K562 (cell line): Measurements from ENCODE around the gene CNR2. TPM values are rescaled to one million over a fixed set of nuclear protein-coding genes. Genes with fewer than 3 reads are reported as not detected.

Experiments used
- ATAC-seq: fragments of 200-7000 bp; cut with Tn5 transposase; 3 replicates; pipeline ENCODE4 v1.9.1; 2020; ENCODE audit warnings: moderate library complexity
- BruUV-seq: library from RNA; stranded (reverse); fragments of 400-500 nt; replicated peaks from 2 replicates; lab custom pipeline; 2021; lab: Mats Ljungman, UMichigan
- CTCF ChIA-PET: fragments of 300-600 bp; formaldehyde crosslinking; extraction: SDS; loops from one replicate; lab custom pipeline; 2021; ENCODE audit warnings: low intra/inter-chr PET ratio; lab: Yijun Ruan, JAX
- POLR2A ChIA-PET: fragments of 300-600, 350-650 bp; sonication (Branson Sonifier 250); formaldehyde crosslinking; extraction: SDS; loops from one replicate; lab custom pipeline; 2021; ENCODE audit warnings: antibody characterized with exemption, inconsistent platforms; lab: Yijun Ruan, JAX
- DNase-seq, 4 experiments: peaks; one replicate each; pipeline versions ENCODE4 v3.0.0 to v3.0.0-alpha.2; 2011 to 2018; ENCODE audit warnings: low spot score in 3 of 4, mixed read lengths in 3 of 4; ENCODE audit errors: extremely low read depth in 1 of 4
- FAIRE-seq: peaks from 2 replicates; lab custom pipeline; 2011; peaks lifted over from hg19 to GRCh38; lab: Jason Lieb, UNC
- H2AFZ ChIP-seq: 2 replicates; pipeline ENCODE4 v1.6.0; 2011; ENCODE audit warnings: low read depth, low read length, control low read depth, inconsistent platforms
- H3K27ac ChIP-seq: fragments of 200-600 bp; 3 replicates; pipeline ENCODE4 v1.8.0; 2011; ENCODE audit warnings: low read depth, mild to moderate bottlenecking, control low read depth, inconsistent platforms, low read length, moderate library complexity, mixed read lengths; ENCODE audit errors: extremely low read depth
- H3K27me3 ChIP-seq, 2 experiments: fragments of 300-600 bp in 1 of 2; 2 replicates in 1 of 2; 3 replicates in 1 of 2; pipeline versions ENCODE4 v1.6.0 to v1.8.0; 2011; ENCODE audit warnings: inconsistent platforms in 2 of 2, low read length in 2 of 2, mild to moderate bottlenecking in 1 of 2, mixed read lengths in 1 of 2, moderate library complexity in 1 of 2; ENCODE audit not compliant: control insufficient read depth in 2 of 2, insufficient read depth in 2 of 2
- H3K36me3 ChIP-seq: fragments of 300-600 bp; 3 replicates; pipeline ENCODE4 v1.8.0; 2011; ENCODE audit warnings: mild to moderate bottlenecking, low read length, inconsistent platforms; ENCODE audit not compliant: control insufficient read depth, insufficient read depth
- H3K4me1 ChIP-seq, 2 experiments: fragments of 200-600 bp in 1 of 2; replicated peaks in 1 of 2; 2 replicates in 1 of 2; 3 replicates in 1 of 2; pipeline versions ENCODE4 v1.5.1 to v1.8.0; 2011; ENCODE audit warnings: inconsistent platforms in 2 of 2, low read length in 2 of 2, mild to moderate bottlenecking in 1 of 2, mixed read lengths in 1 of 2, moderate library complexity in 1 of 2; ENCODE audit not compliant: control insufficient read depth in 2 of 2, insufficient read depth in 2 of 2
- H3K4me2 ChIP-seq: 2 replicates; pipeline ENCODE4 v1.6.1; 2011; ENCODE audit warnings: low read length, control low read depth, inconsistent platforms, mixed read lengths; ENCODE audit not compliant: insufficient read depth
- H3K4me3 ChIP-seq: fragments of 200-600 bp; sonication (generic), shearing (Covaris generic); 2 replicates; pipeline ENCODE4 v1.5.1; 2016; ENCODE audit warnings: control low read depth, inconsistent platforms
- H3K79me2 ChIP-seq: fragments of 200-600 bp; 3 replicates; pipeline ENCODE4 v1.8.0; 2011; ENCODE audit warnings: low read length, inconsistent platforms; ENCODE audit not compliant: control insufficient read depth, insufficient read depth
- H3K9ac ChIP-seq, 2 experiments: 2 replicates each; pipeline versions ENCODE4 v1.6.0 to v1.6.1; 2011; ENCODE audit warnings: low read depth in 2 of 2, low read length in 2 of 2, control low read depth in 1 of 2, inconsistent platforms in 1 of 2, mild to moderate bottlenecking in 1 of 2, mixed read lengths in 1 of 2; ENCODE audit not compliant: insufficient read depth in 1 of 2
- H3K9me1 ChIP-seq: one replicate; pipeline ENCODE4 v1.6.0; 2011; ENCODE audit warnings: inconsistent platforms, mild to moderate bottlenecking, low read length, moderate library complexity; ENCODE audit not compliant: control insufficient read depth, insufficient read depth
- H3K9me3 ChIP-seq: replicated peaks from 2 replicates; pipeline ENCODE4 v1.5.1; 2011; ENCODE audit warnings: low read depth, low read length, inconsistent platforms; ENCODE audit not compliant: control insufficient read depth, insufficient read depth
- H4K20me1 ChIP-seq: replicated peaks from 2 replicates; pipeline ENCODE4 v1.6.1; 2011; ENCODE audit warnings: low read length, inconsistent platforms, mixed read lengths; ENCODE audit not compliant: control insufficient read depth, insufficient read depth
- CEBPG ChIP-seq, 3 experiments: fragments of 200-800 bp in 1 of 3; sonication (Bioruptor generic) in 1 of 3; sonication (generic) in 1 of 3; formaldehyde crosslinking in 1 of 3; IDR thresholded peaks in 2 of 3; conservative IDR thresholded peaks in 1 of 3; 2 replicates each; pipeline versions ENCODE4 v1.6.1 to v1.8.0; 2016 to 2022; ENCODE audit warnings: missing compliant biosample characterization in 2 of 3, missing genetic modification characterization in 2 of 3, mild to moderate bottlenecking in 1 of 3, missing genetic modification reagents in 1 of 3
- ETV6 ChIP-seq, 3 experiments: fragments of 150-350 bp in 1 of 3; sonication (generic) in 1 of 3; formaldehyde crosslinking in 1 of 3; IDR thresholded peaks; 2 replicates each; pipeline versions ENCODE4 v1.6.1 to v1.8.0; 2014 to 2022; ENCODE audit warnings: borderline replicate concordance in 2 of 3, low read depth in 2 of 3, antibody characterized with exemption in 1 of 3, low read length in 1 of 3, mild to moderate bottlenecking in 1 of 3, missing genetic modification reagents in 1 of 3
- FUS ChIP-seq: fragments of 200-400 bp; formaldehyde crosslinking; optimal IDR thresholded peaks from 2 replicates; pipeline ENCODE3; 2017; ENCODE audit warnings: low read depth, low read length
- GABPA ChIP-seq: fragments of 200-800 bp; sonication (Bioruptor generic); conservative IDR thresholded peaks from 2 replicates; pipeline ENCODE4 v1.6.1; 2016; ENCODE audit warnings: low read depth, missing genetic modification characterization, missing compliant biosample characterization
- NEUROD1 ChIP-seq: fragments of 150-350 bp; IDR thresholded peaks from 2 replicates; pipeline ENCODE4 v1.6.1; 2014; ENCODE audit warnings: borderline replicate concordance, low read length, low read depth; ENCODE audit not compliant: partially characterized antibody
- NFRKB ChIP-seq: fragments of 450-650 bp; IDR thresholded peaks from 2 replicates; pipeline ENCODE4 v1.6.1; 2016; ENCODE audit warnings: low read depth
- NR2C2 ChIP-seq, 2 experiments: fragments of 200-800 bp in 1 of 2; sonication (Bioruptor generic) in 1 of 2; sonication (generic) in 1 of 2; formaldehyde crosslinking in 1 of 2; IDR thresholded peaks; 2 replicates each; pipeline versions ENCODE4 v1.6.1 to v1.8.0; 2016 to 2022; ENCODE audit warnings: mild to moderate bottlenecking in 1 of 2, missing compliant biosample characterization in 1 of 2, missing genetic modification characterization in 1 of 2, missing genetic modification reagents in 1 of 2
- NUFIP1 ChIP-seq: fragments of 450-650 bp; IDR thresholded peaks from 2 replicates; pipeline ENCODE4 v1.6.1; 2018; ENCODE audit not compliant: partially characterized antibody
- PHB2 ChIP-seq: fragments of 450-650 bp; IDR thresholded peaks from 2 replicates; pipeline ENCODE4 v1.6.1; 2017; ENCODE audit warnings: low read depth
- PHF21A ChIP-seq: fragments of 450-650 bp; IDR thresholded peaks from 2 replicates; pipeline ENCODE4 v1.6.1; 2017; ENCODE audit warnings: low read depth, borderline replicate concordance
- RBM14 ChIP-seq: fragments of 200-400 bp; formaldehyde crosslinking; IDR thresholded peaks from 2 replicates; pipeline ENCODE4 v1.6.1; 2018; ENCODE audit warnings: low read depth, mild to moderate bottlenecking, low read length, moderate library complexity, borderline replicate concordance; ENCODE audit not compliant: insufficient read depth
- RBM39 ChIP-seq: fragments of 200-400 bp; formaldehyde crosslinking; optimal IDR thresholded peaks from 2 replicates; pipeline ENCODE3; 2018; ENCODE audit warnings: low read depth, low read length
- SRF ChIP-seq, 2 experiments: fragments of 250-450, 450-650 bp in 1 of 2; sonication (Bioruptor Pico) in 1 of 2; sonication (generic) in 1 of 2; formaldehyde crosslinking; IDR thresholded peaks; 2 replicates each; pipeline versions ENCODE4 v1.5.0 to v1.5.1; 2020 to 2022; ENCODE audit warnings: mild to moderate bottlenecking in 1 of 2, missing genetic modification reagents in 1 of 2
- ZC3H8 ChIP-seq: fragments of 450-650 bp; IDR thresholded peaks from 2 replicates; pipeline ENCODE4 v1.6.1; 2017
- ZNF445 ChIP-seq: fragments of 250-450 bp; sonication (Bioruptor Pico); IDR thresholded peaks from 2 replicates; pipeline ENCODE4 v1.4.0; 2020; ENCODE audit warnings: low read depth, mild to moderate bottlenecking, moderate library complexity
- WGBS: fragments of 100-300 bp; shearing (Covaris generic); methylation state at CpG from one replicate; pipeline ENCODE4 v1.1.6; 2016; ENCODE audit warnings: low coverage, mixed read lengths; ENCODE audit not compliant: insufficient coverage; ENCODE audit errors: missing lambda C conversion rate; 5-methylcytosine and 5-hydroxymethylcytosine counted together
- in situ Hi-C: fragments of 300-500 bp; cut with MboI; formaldehyde crosslinking; loops from 4 replicates; pipeline ENCODE4 v1.15.0; 2018; ENCODE audit warnings: inconsistent platforms, mixed read lengths
- intact Hi-C: fragments of 100-400 bp; cut with micrococcal nuclease; formaldehyde crosslinking; loops from 2 replicates; pipeline ENCODE4 v1.14.2; 2022
- polyA plus RNA-seq, 8 experiments: library from polyadenylated mRNA; depleted of rRNA in 4 of 8; stranded (reverse) in 5 of 8; unstranded in 3 of 8; fragments of >200 nt; fragmentation: Nextera tagmentation in 2 of 8; fragmentation: Illumina TruSeq in 1 of 8; extraction: Ambion mirVana in 2 of 8; extraction: Trizol in 1 of 8; gene quantifications; 2 replicates each; pipeline versions ENCODE4 v1.2.1 to v1.2.3, GENCODE V29; 2011 to 2014; ENCODE audit warnings: inconsistent platforms in 1 of 8, missing spikeins in 1 of 8
- total RNA-seq, 7 experiments: library from RNA; depleted of rRNA in 6 of 7; stranded (reverse); fragments of >200 nt in 6 of 7; fragmentation: Illumina TruSeq in 2 of 7; extraction: Trizol in 2 of 7; gene quantifications; 2 replicates each; pipeline versions ENCODE4 v1.2.1 to v1.2.3, GENCODE V29; 2011 to 2021; ENCODE audit warnings: low replicate concordance in 1 of 7
- TF ChIP-seq, protein P1 (sequence below): fragments of 250-450 bp; sonication (Bioruptor Pico); IDR thresholded peaks from 2 replicates; pipeline ENCODE4 v1.4.0; 2020; ENCODE audit warnings: borderline replicate concordance
- TF ChIP-seq, protein P2 (sequence below): sonication (generic); formaldehyde crosslinking; IDR thresholded peaks from 2 replicates; pipeline ENCODE4 v1.8.0; 2022; ENCODE audit warnings: mild to moderate bottlenecking, missing genetic modification reagents

CNR2 gene
- total and polyA plus RNA-seq, 9 of the 15 experiments (the other 6 are each of a cell fraction or from before 2014, with no cell fraction given), result not detected

GRCh38 chr1:23889074-23889473 is 24.1 kb downstream of the CNR2 start:
- no peak for FAIRE-seq
- in situ Hi-C loops, result no loop called here
- Histone ChIP-seq H3K9me1 (no peaks in the 10 kb centered on the region), H3K27me3 (peaks cover 18 to 22% of the 10 kb centered on the region in 2 experiments), H4K20me1 (no peaks in the 10 kb centered on the region), H3K9me3 (no peaks in the 10 kb centered on the region), H3K9ac (no peak overlapping the region), H2AFZ (no peak overlapping the region), H3K4me2 (no peak overlapping the region), H3K27ac (no peak overlapping the region), H3K4me1 (no peaks in the 10 kb centered on the region), H3K36me3 (no peaks in the 10 kb centered on the region), H3K79me2 (no peaks in the 10 kb centered on the region), H3K4me3 (no peak overlapping the region)
- BruUV-seq, result no TSS peak
- CTCF ChIA-PET, result no interaction called here
- POLR2A ChIA-PET, result no interaction called here
- intact Hi-C loops, result no loop called here
- 8% methylated on average over 5 of the region's 5 CpGs for WGBS
- ATAC-seq, result no peak
- DNase-seq, result no peak
- no peak for TF ChIP-seq GABPA (tag)
- no peak for TF ChIP-seq RBM14
- TF ChIP-seq RBM39, result no peak
- TF ChIP-seq, protein P1, sequence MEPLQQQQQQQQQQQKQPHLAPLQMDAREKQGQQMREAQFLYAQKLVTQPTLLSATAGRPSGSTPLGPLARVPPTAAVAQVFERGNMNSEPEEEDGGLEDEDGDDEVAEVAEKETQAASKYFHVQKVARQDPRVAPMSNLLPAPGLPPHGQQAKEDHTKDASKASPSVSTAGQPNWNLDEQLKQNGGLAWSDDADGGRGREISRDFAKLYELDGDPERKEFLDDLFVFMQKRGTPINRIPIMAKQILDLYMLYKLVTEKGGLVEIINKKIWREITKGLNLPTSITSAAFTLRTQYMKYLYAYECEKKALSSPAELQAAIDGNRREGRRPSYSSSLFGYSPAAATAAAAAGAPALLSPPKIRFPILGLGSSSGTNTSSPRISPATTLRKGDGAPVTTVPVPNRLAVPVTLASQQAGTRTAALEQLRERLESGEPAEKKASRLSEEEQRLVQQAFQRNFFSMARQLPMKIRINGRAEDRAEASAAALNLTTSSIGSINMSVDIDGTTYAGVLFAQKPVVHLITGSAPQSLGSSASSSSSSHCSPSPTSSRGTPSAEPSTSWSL (CRISPR knock-in tag), result no peak
- TF ChIP-seq SRF (CRISPR knock-in tag; IDR thresholded peaks at IDR 0.05), result no peak
- no peak for TF ChIP-seq NR2C2 (CRISPR knock-in tag; IDR thresholded peaks at IDR 0.05)
- TF ChIP-seq NR2C2 (tag; IDR thresholded peaks at IDR 0.05), result no peak
- no peak for TF ChIP-seq ZC3H8
- TF ChIP-seq PHF21A, result no peak
- no peak for TF ChIP-seq CEBPG (CRISPR knock-in tag; IDR thresholded peaks at IDR 0.05)
- no peak for TF ChIP-seq CEBPG (tag; conservative IDR thresholded peaks at IDR 0.05 in 1 of 2, IDR thresholded peaks at IDR 0.05 in 1 of 2)
- no peak for TF ChIP-seq ETV6 (IDR thresholded peaks at IDR 0.05; ENCODE audit: borderline replicate concordance in 1 of 2, low read depth in 2 of 2, low read length in 1 of 2)
- TF ChIP-seq ETV6 (CRISPR knock-in tag; IDR thresholded peaks at IDR 0.05; ENCODE audit: borderline replicate concordance), result no peak
- TF ChIP-seq ZNF445 (CRISPR knock-in tag), result no peak
- TF ChIP-seq NEUROD1, result no peak
- no peak for TF ChIP-seq FUS
- TF ChIP-seq, protein P2, sequence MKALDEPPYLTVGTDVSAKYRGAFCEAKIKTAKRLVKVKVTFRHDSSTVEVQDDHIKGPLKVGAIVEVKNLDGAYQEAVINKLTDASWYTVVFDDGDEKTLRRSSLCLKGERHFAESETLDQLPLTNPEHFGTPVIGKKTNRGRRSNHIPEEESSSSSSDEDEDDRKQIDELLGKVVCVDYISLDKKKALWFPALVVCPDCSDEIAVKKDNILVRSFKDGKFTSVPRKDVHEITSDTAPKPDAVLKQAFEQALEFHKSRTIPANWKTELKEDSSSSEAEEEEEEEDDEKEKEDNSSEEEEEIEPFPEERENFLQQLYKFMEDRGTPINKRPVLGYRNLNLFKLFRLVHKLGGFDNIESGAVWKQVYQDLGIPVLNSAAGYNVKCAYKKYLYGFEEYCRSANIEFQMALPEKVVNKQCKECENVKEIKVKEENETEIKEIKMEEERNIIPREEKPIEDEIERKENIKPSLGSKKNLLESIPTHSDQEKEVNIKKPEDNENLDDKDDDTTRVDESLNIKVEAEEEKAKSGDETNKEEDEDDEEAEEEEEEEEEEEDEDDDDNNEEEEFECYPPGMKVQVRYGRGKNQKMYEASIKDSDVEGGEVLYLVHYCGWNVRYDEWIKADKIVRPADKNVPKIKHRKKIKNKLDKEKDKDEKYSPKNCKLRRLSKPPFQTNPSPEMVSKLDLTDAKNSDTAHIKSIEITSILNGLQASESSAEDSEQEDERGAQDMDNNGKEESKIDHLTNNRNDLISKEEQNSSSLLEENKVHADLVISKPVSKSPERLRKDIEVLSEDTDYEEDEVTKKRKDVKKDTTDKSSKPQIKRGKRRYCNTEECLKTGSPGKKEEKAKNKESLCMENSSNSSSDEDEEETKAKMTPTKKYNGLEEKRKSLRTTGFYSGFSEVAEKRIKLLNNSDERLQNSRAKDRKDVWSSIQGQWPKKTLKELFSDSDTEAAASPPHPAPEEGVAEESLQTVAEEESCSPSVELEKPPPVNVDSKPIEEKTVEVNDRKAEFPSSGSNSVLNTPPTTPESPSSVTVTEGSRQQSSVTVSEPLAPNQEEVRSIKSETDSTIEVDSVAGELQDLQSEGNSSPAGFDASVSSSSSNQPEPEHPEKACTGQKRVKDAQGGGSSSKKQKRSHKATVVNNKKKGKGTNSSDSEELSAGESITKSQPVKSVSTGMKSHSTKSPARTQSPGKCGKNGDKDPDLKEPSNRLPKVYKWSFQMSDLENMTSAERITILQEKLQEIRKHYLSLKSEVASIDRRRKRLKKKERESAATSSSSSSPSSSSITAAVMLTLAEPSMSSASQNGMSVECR (CRISPR knock-in tag), result no peak
- no peak for TF ChIP-seq NUFIP1
- TF ChIP-seq PHB2, result no peak
- TF ChIP-seq NFRKB, result no peak
